AG04450 (cell line): ENCODE results near the gene SLC43A2. TPM values are rescaled to one million over a fixed set of nuclear protein-coding genes. Genes with fewer than 3 reads are reported as not detected.

Experiments used
- CTCF ChIA-PET: fragments of 300-600, 350-600 bp; formaldehyde crosslinking; extraction: SDS; loops from one replicate; lab custom pipeline; 2022; ENCODE audit warnings: antibody characterized with exemption, inconsistent platforms; lab: Charles Lee
- POLR2A ChIA-PET: fragments of 350-600 bp; formaldehyde crosslinking; extraction: SDS; loops from one replicate; lab custom pipeline; 2021; ENCODE audit warnings: antibody characterized with exemption, inconsistent platforms; lab: Yijun Ruan, JAX
- DNase-seq: peaks from one replicate; pipeline ENCODE4 v3.0.0-alpha.2; 2011; ENCODE audit warnings: low read depth, low spot score
- H3K27ac ChIP-seq: one replicate; pipeline ENCODE4 v1.5.1; 2012; ENCODE audit warnings: low read depth, low read length, control low read depth
- H3K27me3 ChIP-seq: one replicate; pipeline ENCODE4 v1.6.0; 2012; ENCODE audit warnings: low read length; ENCODE audit not compliant: control insufficient read depth, insufficient read depth
- H3K4me3 ChIP-seq: 2 replicates; pipeline ENCODE4 v1.5.1; 2011; ENCODE audit warnings: mild to moderate bottlenecking, low read depth, low read length, control low read depth
- H3K9me3 ChIP-seq: 2 replicates; pipeline ENCODE4 v1.5.1; 2012; ENCODE audit warnings: low read length; ENCODE audit not compliant: control insufficient read depth, insufficient read depth
- polyA plus RNA-seq: library from polyadenylated mRNA; depleted of rRNA; stranded (reverse); fragments of >200 nt; gene quantifications from 2 replicates; pipeline ENCODE4 v1.2.3, GENCODE V29; 2011
- TF ChIP-seq, protein P1 (sequence below): IDR thresholded peaks from 2 replicates; pipeline ENCODE4 v1.5.1; 2011; ENCODE audit warnings: low read depth, low read length, control low read depth, inconsistent platforms

SLC43A2 gene
- polyA plus RNA-seq, 1 experiment, result 5.3 TPM

- ChIA-PET CTCF (interaction anchor here (0.6 kb wide), 1 partner anchor 37 kb away, joined by 3 read pairs; no protein-coding TSS in a partner anchor), POLR2A (interaction anchor here (1.3 kb wide), 1 partner anchor 8 kb away, joined by 3 read pairs; no protein-coding TSS in a partner anchor)
- no peak for DNase-seq
Observed at GRCh38 chr17:1552932-1553331, 75.7 kb downstream of the SLC43A2 start.

GRCh38 chr17:1551741-1552140 lies 76.9 kb downstream of the SLC43A2 start:
- no peak overlapping the region for H3K27ac ChIP-seq
- CTCF ChIA-PET, result no interaction called here
- DNase-seq, result no peak
- POLR2A ChIA-PET, result interaction anchor here (1.3 kb wide), 1 partner anchor 9 kb away, joined by 3 read pairs; no protein-coding TSS in a partner anchor
- H3K4me3 ChIP-seq, result no peak overlapping the region
- TF ChIP-seq, protein P1, sequence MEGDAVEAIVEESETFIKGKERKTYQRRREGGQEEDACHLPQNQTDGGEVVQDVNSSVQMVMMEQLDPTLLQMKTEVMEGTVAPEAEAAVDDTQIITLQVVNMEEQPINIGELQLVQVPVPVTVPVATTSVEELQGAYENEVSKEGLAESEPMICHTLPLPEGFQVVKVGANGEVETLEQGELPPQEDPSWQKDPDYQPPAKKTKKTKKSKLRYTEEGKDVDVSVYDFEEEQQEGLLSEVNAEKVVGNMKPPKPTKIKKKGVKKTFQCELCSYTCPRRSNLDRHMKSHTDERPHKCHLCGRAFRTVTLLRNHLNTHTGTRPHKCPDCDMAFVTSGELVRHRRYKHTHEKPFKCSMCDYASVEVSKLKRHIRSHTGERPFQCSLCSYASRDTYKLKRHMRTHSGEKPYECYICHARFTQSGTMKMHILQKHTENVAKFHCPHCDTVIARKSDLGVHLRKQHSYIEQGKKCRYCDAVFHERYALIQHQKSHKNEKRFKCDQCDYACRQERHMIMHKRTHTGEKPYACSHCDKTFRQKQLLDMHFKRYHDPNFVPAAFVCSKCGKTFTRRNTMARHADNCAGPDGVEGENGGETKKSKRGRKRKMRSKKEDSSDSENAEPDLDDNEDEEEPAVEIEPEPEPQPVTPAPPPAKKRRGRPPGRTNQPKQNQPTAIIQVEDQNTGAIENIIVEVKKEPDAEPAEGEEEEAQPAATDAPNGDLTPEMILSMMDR, result no peak
- H3K9me3 ChIP-seq, result no peaks in the 10 kb centered on the region
- no peaks in the 10 kb centered on the region for H3K27me3 ChIP-seq

More at GRCh38 chr17:1552932-1553331, 75.7 kb downstream of the SLC43A2 start:
- TF ChIP-seq, protein P1, result no peak
- Histone ChIP-seq H3K27ac (no peak overlapping the region), H3K4me3 (no peak overlapping the region), H3K9me3 (no peaks in the 10 kb centered on the region), H3K27me3 (no peaks in the 10 kb centered on the region)

GRCh38 chr17:1548032-1548431 lies 80.6 kb downstream of the SLC43A2 start:
- no peaks in the 10 kb centered on the region for H3K9me3 ChIP-seq
- ChIA-PET CTCF (no interaction called here), POLR2A (no interaction called here)
- H3K4me3 ChIP-seq, result no peak overlapping the region
- TF ChIP-seq, protein P1, result no peak
- H3K27me3 ChIP-seq, result no peaks in the 10 kb centered on the region
- no peak overlapping the region for H3K27ac ChIP-seq
- no peak for DNase-seq

DNA sequence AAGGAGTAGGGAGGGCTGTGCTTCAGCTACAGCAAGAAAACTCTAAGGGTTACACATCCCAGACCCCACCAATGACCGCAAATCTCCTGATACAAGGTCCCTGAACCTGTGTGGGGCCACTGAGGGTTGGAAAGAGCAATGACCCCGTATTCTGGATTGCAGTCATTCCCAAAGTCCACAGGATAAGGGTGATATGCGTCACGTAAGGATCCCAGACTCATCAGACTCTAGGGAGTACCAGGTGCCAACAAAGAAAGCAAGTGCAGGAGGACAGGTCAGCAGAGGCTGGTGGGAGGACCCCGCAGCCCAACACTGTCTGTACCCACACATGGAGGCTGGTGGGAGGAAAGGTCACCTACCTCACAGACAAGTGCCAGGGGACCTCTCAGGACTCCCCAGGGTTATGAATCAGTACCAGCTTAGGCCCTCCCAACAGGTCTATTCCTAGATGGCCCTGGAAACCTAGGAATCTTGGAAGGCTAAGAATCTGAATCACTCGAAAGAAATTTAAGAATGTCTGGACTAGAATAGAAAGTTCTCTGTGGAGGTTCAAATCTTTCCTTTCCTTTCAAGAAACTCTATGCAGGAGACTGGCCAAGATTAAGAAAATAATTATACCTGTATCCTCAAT lies 82.2 kb downstream of the SLC43A2 start:
- DNase-seq, result no peak
- Histone ChIP-seq H3K9me3 (no peaks in the 10 kb centered on the region), H3K27me3 (no peaks in the 10 kb centered on the region), H3K4me3 (no peak overlapping the region), H3K27ac (no peak overlapping the region)
- TF ChIP-seq, protein P1, result no peak
- ChIA-PET POLR2A (no interaction called here), CTCF (interaction anchor here (1.1 kb wide), 1 partner anchor 28 kb away, joined by 3 read pairs; no protein-coding TSS in a partner anchor)

GRCh38 chr17:1545618-1546017 lies 83.0 kb downstream of the SLC43A2 start:
- CTCF ChIA-PET, result no interaction called here
- no peak for DNase-seq
- TF ChIP-seq, protein P1, result no peak
- Histone ChIP-seq H3K27me3 (no peaks in the 10 kb centered on the region), H3K27ac (no peak overlapping the region), H3K4me3 (no peak overlapping the region), H3K9me3 (no peaks in the 10 kb centered on the region)
- POLR2A ChIA-PET, result no interaction called here
